Tracheal epithelial cell (primary cell): ENCODE data around the gene CDRT15. TPM values are rescaled to one million over a fixed set of nuclear protein-coding genes. Genes with fewer than 3 reads are reported as not detected.

Source experiments
- total RNA-seq: library from RNA; depleted of rRNA; stranded (reverse); fragments of >200 nt; gene quantifications from 2 replicates; pipeline ENCODE4 v1.2.1, GENCODE V29; 2014

Gene CDRT15
- total RNA-seq = not detected in 2 replicates

GRCh38 chr17:14236762-14237161 lies at the start of gene CDRT15:
CDRT15 (minus strand) TSS chr17:14236862; CDS start chr17:14236833, 29 bp downstream.

Other genes with a start within 250 kb of the CDRT15 start
- 16.4 and 16.8 TPM in 2 replicates for gene COX10, start 167.4 kb downstream of the CDRT15 start, total RNA-seq
- 2.2 and 3.0 TPM in 2 replicates for gene HS3ST3B1, start 64.2 kb upstream of the CDRT15 start, total RNA-seq